ENCODE measurements around the gene CCL4.
A peak's percentile ranks its signal among the peaks of the same experiment; 100 is the strongest.
"Not testable (repeated sequence)": the region's sequence is repeated elsewhere in the genome, so short reads cannot be mapped to it uniquely, and the experiment has no call there.

The CCL4 gene

GRCh38 chr17:36114971-36115648 is 11.5 kb downstream of the CCL4 start:
- not testable (repeated sequence) for H3K14ac ChIP-seq (ENCODE audit: low read length); H3K4me2 ChIP-seq (ENCODE audit: insufficient read depth, low read length, poor library complexity, severe bottlenecking); H3K9ac ChIP-seq (ENCODE audit: low read depth, low read length, poor library complexity); H4K8ac ChIP-seq (ENCODE audit: low read depth, low read length); H3K23ac ChIP-seq (ENCODE audit: low read depth, low read length, poor library complexity); H3K9me3 ChIP-seq (replicated peaks in 1 of 2; ENCODE audit: control insufficient read depth in 2 of 2, insufficient read depth in 1 of 2, low read depth in 1 of 2, low read length in 2 of 2); H3K18ac ChIP-seq (ENCODE audit: low read length); H2AFZ ChIP-seq (ENCODE audit: low read length); H2BK12ac ChIP-seq (ENCODE audit: low read length); H3K27me3 ChIP-seq (ENCODE audit: control insufficient read depth in 3 of 3, insufficient read depth in 3 of 3, low read depth in 1 of 3, low read length in 3 of 3); H3K79me1 ChIP-seq (ENCODE audit: low read depth, low read length); H3K4ac ChIP-seq (ENCODE audit: low read length); H2AK5ac ChIP-seq (ENCODE audit: low read depth, low read length); H3K36me3 ChIP-seq (replicated peaks in 1 of 2; ENCODE audit: control insufficient read depth in 2 of 2, insufficient read depth in 2 of 2, low read length in 2 of 2); H3K4me3 ChIP-seq (ENCODE audit: low read length in 2 of 2); H3K27ac ChIP-seq (replicated peaks; ENCODE audit: low read length); H3K4me1 ChIP-seq (ENCODE audit: control insufficient read depth in 2 of 2, insufficient read depth in 1 of 2, low read depth in 1 of 2, low read length in 2 of 2); DNase-seq (ENCODE audit: low spot score); H2BK120ac ChIP-seq (ENCODE audit: low read depth, low read length); H2BK5ac ChIP-seq (ENCODE audit: low read length); H4K91ac ChIP-seq (ENCODE audit: low read depth, low read length, poor library complexity); H2BK15ac ChIP-seq (ENCODE audit: low read length)
- no CpG with 5 or more reads among the region's 5 CpGs for WGBS, 2 donors (ENCODE audit: extremely low coverage in 2 of 2, insufficient read length in 2 of 2, insufficient replicate concordance in 1 of 2)

GRCh38 chr17:36115649-36115977 is 12.0 kb downstream of the CCL4 start:
- H3K27ac ChIP-seq (replicated peaks; ENCODE audit: low read length); H3K36me3 ChIP-seq (replicated peaks in 1 of 2; ENCODE audit: control insufficient read depth in 2 of 2, insufficient read depth in 2 of 2, low read length in 2 of 2); H3K4me1 ChIP-seq (ENCODE audit: control insufficient read depth in 2 of 2, insufficient read depth in 1 of 2, low read depth in 1 of 2, low read length in 2 of 2); H2BK15ac ChIP-seq (ENCODE audit: low read length); H3K4me2 ChIP-seq (ENCODE audit: insufficient read depth, low read length, poor library complexity, severe bottlenecking); H4K91ac ChIP-seq (ENCODE audit: low read depth, low read length, poor library complexity); H3K23ac ChIP-seq (ENCODE audit: low read depth, low read length, poor library complexity); H3K79me1 ChIP-seq (ENCODE audit: low read depth, low read length); H3K4me3 ChIP-seq (ENCODE audit: low read length in 2 of 2); H3K18ac ChIP-seq (ENCODE audit: low read length); H3K27me3 ChIP-seq (ENCODE audit: control insufficient read depth in 3 of 3, insufficient read depth in 3 of 3, low read depth in 1 of 3, low read length in 3 of 3); H2AK5ac ChIP-seq (ENCODE audit: low read depth, low read length); H4K8ac ChIP-seq (ENCODE audit: low read depth, low read length); H3K4ac ChIP-seq (ENCODE audit: low read length); H2BK5ac ChIP-seq (ENCODE audit: low read length); DNase-seq (ENCODE audit: low spot score); H2AFZ ChIP-seq (ENCODE audit: low read length); H3K9ac ChIP-seq (ENCODE audit: low read depth, low read length, poor library complexity); H3K14ac ChIP-seq (ENCODE audit: low read length); H2BK120ac ChIP-seq (ENCODE audit: low read depth, low read length); H3K9me3 ChIP-seq (replicated peaks in 1 of 2; ENCODE audit: control insufficient read depth in 2 of 2, insufficient read depth in 1 of 2, low read depth in 1 of 2, low read length in 2 of 2); H2BK12ac ChIP-seq (ENCODE audit: low read length): not testable (repeated sequence)

- Histone ChIP-seq H3K36me3 (replicated peaks in 1 of 2; ENCODE audit: control insufficient read depth in 2 of 2, insufficient read depth in 2 of 2, low read length in 2 of 2) (no peaks in the 10 kb centered on the region), H2BK5ac (ENCODE audit: low read length) (no peak overlapping the region), H2BK12ac (ENCODE audit: low read length) (no peak overlapping the region), H3K14ac (ENCODE audit: low read length) (no peak overlapping the region), H2BK15ac (ENCODE audit: low read length) (no peak overlapping the region), H3K4ac (ENCODE audit: low read length) (no peak overlapping the region), H3K4me2 (ENCODE audit: insufficient read depth, low read length, poor library complexity, severe bottlenecking) (no peak overlapping the region), H3K4me1 (ENCODE audit: control insufficient read depth in 2 of 2, insufficient read depth in 1 of 2, low read depth in 1 of 2, low read length in 2 of 2) (peaks cover 0 to 7% of the 10 kb centered on the region in 2 donors), H3K18ac (ENCODE audit: low read length) (peak overlapping the region; percentile 7), H4K8ac (ENCODE audit: low read depth, low read length) (no peak overlapping the region), H3K9me3 (replicated peaks in 1 of 2; ENCODE audit: control insufficient read depth in 2 of 2, insufficient read depth in 1 of 2, low read depth in 1 of 2, low read length in 2 of 2) (no peaks in the 10 kb centered on the region), H3K4me3 (ENCODE audit: low read length in 2 of 2) (no peak overlapping the region), H3K23ac (ENCODE audit: low read depth, low read length, poor library complexity) (no peak overlapping the region), H3K9ac (ENCODE audit: low read depth, low read length, poor library complexity) (peak overlapping the region; percentile 3), H3K27ac (replicated peaks; ENCODE audit: low read length) (no peak overlapping the region), H2AK5ac (ENCODE audit: low read depth, low read length) (no peak overlapping the region), H3K79me1 (ENCODE audit: low read depth, low read length) (no peaks in the 10 kb centered on the region), H2BK120ac (ENCODE audit: low read depth, low read length) (no peak overlapping the region), H4K91ac (ENCODE audit: low read depth, low read length, poor library complexity) (no peak overlapping the region), H3K27me3 (ENCODE audit: control insufficient read depth in 3 of 3, insufficient read depth in 3 of 3, low read depth in 1 of 3, low read length in 3 of 3) (no peaks in the 10 kb centered on the region), H2AFZ (ENCODE audit: low read length) (no peak overlapping the region)
- no CpG with 5 or more reads among the region's 5 CpGs for WGBS, 2 donors (ENCODE audit: extremely low coverage in 2 of 2, insufficient read length in 2 of 2, insufficient replicate concordance in 1 of 2)
- DNase-seq (ENCODE audit: low spot score) = no peak
Measured at GRCh38 chr17:36117505-36118382, 14.1 kb downstream of the CCL4 start.

- H3K36me3 ChIP-seq (replicated peaks in 1 of 2; ENCODE audit: control insufficient read depth in 2 of 2, insufficient read depth in 2 of 2, low read length in 2 of 2) = no peaks in the 10 kb centered on the region
- H3K9ac ChIP-seq (ENCODE audit: low read depth, low read length, poor library complexity) = no peak overlapping the region
- no peak overlapping the region for H2AFZ ChIP-seq (ENCODE audit: low read length)
- no peak overlapping the region for H2BK5ac ChIP-seq (ENCODE audit: low read length)
- H3K23ac ChIP-seq (ENCODE audit: low read depth, low read length, poor library complexity) = no peak overlapping the region
- DNase-seq (ENCODE audit: low spot score) = no peak
- peak overlapping the region in 1 of 2 donors; percentile 59 for H3K4me3 ChIP-seq (ENCODE audit: low read length in 2 of 2)
- H2BK12ac ChIP-seq (ENCODE audit: low read length) = no peak overlapping the region
- H3K4ac ChIP-seq (ENCODE audit: low read length) = no peak overlapping the region
- no peak overlapping the region for H3K27ac ChIP-seq (replicated peaks; ENCODE audit: low read length)
- H3K4me2 ChIP-seq (ENCODE audit: insufficient read depth, low read length, poor library complexity, severe bottlenecking) = no peak overlapping the region
- peaks cover 0 to 7% of the 10 kb centered on the region in 2 donors for H3K4me1 ChIP-seq (ENCODE audit: control insufficient read depth in 2 of 2, insufficient read depth in 1 of 2, low read depth in 1 of 2, low read length in 2 of 2)
- H4K91ac ChIP-seq (ENCODE audit: low read depth, low read length, poor library complexity) = no peak overlapping the region
- H3K14ac ChIP-seq (ENCODE audit: low read length) = no peak overlapping the region
- no peak overlapping the region for H4K8ac ChIP-seq (ENCODE audit: low read depth, low read length)
- no CpG with 5 or more reads among the region's 12 CpGs for WGBS, 2 donors (ENCODE audit: extremely low coverage in 2 of 2, insufficient read length in 2 of 2, insufficient replicate concordance in 1 of 2)
- no peaks in the 10 kb centered on the region for H3K79me1 ChIP-seq (ENCODE audit: low read depth, low read length)
- H2BK120ac ChIP-seq (ENCODE audit: low read depth, low read length) = no peak overlapping the region
- no peaks in the 10 kb centered on the region for H3K9me3 ChIP-seq (replicated peaks in 1 of 2; ENCODE audit: control insufficient read depth in 2 of 2, insufficient read depth in 1 of 2, low read depth in 1 of 2, low read length in 2 of 2)
- no peak overlapping the region for H3K18ac ChIP-seq (ENCODE audit: low read length)
- H3K27me3 ChIP-seq (ENCODE audit: control insufficient read depth in 3 of 3, insufficient read depth in 3 of 3, low read depth in 1 of 3, low read length in 3 of 3) = no peaks in the 10 kb centered on the region
- H2AK5ac ChIP-seq (ENCODE audit: low read depth, low read length) = no peak overlapping the region
- H2BK15ac ChIP-seq (ENCODE audit: low read length) = no peak overlapping the region
Measured at GRCh38 chr17:36118477-36119353, 15.1 kb downstream of the CCL4 start.

Data from neuronal stem cell (in vitro differentiated cells).